Transverse colon (tissue), 4 donors: Measurements from ENCODE around the gene SESN3. TPM values are rescaled to one million over a fixed set of nuclear protein-coding genes. Genes with fewer than 3 reads are reported as not detected.
"Not testable (repeated sequence)": the region's sequence is repeated elsewhere in the genome, so short reads cannot be mapped to it uniquely, and the experiment has no call there.

Experiments
- DNase-seq: peaks from one replicate; pipeline ENCODE4 v3.0.0-alpha.2; 2019
- H3K27ac ChIP-seq, 4 donors: fragments of 200-600 bp; sonication (generic); 2 replicates each; pipeline ENCODE4 v1.5.1; 2016 to 2018; ENCODE audit warnings: inconsistent platforms in 4 of 4
- H3K27me3 ChIP-seq: fragments of 200-600 bp; sonication (generic); 2 replicates; pipeline ENCODE4 v1.5.1; 2017; ENCODE audit warnings: inconsistent platforms
- H3K36me3 ChIP-seq, 4 donors: fragments of 200-600 bp; sonication (generic); 2 replicates each; pipeline ENCODE4 v1.5.1; 2017 to 2019; ENCODE audit warnings: inconsistent platforms in 4 of 4
- H3K4me1 ChIP-seq, 4 donors: fragments of 200-600 bp; sonication (generic); 2 replicates each; pipeline ENCODE4 v1.5.1; 2017 to 2020; ENCODE audit warnings: inconsistent platforms in 4 of 4
- H3K4me3 ChIP-seq, 4 donors: fragments of 200-600 bp; sonication (generic); 1 replicate in 1 of 4; 2 replicates in 3 of 4; pipeline versions ENCODE4 v1.5.1 to v1.6.1; 2017 to 2019; ENCODE audit warnings: inconsistent platforms in 4 of 4
- H3K9me3 ChIP-seq, 2 donors: fragments of 200-600 bp; sonication (generic); 2 replicates each; pipeline ENCODE4 v1.5.1; 2017 to 2019; ENCODE audit warnings: inconsistent platforms in 2 of 2
- EP300 ChIP-seq: sonication (generic); formaldehyde crosslinking; IDR thresholded peaks from one replicate; pipeline ENCODE4 v1.6.1; 2017; ENCODE audit warnings: antibody characterized with exemption, low read depth
- POLR2A ChIP-seq: fragments of 450-650 bp; IDR thresholded peaks from one replicate; pipeline ENCODE4 v1.6.1; 2016; ENCODE audit warnings: antibody characterized with exemption, mild to moderate bottlenecking, moderate library complexity
- POLR2AphosphoS5 ChIP-seq, 3 donors: sonication (generic); formaldehyde crosslinking; IDR thresholded peaks; one replicate each; pipeline ENCODE4 v1.6.1; 2016; ENCODE audit warnings: antibody characterized with exemption in 3 of 3
- WGBS, 2 donors: methylation state at CpG; one replicate each; pipeline ENCODE4 v1.1.5; 2018; ENCODE audit warnings: low coverage in 1 of 2; 5-methylcytosine and 5-hydroxymethylcytosine counted together
- in situ Hi-C, 4 donors: fragments of 200-750 bp; cut with MboI; loops; one replicate each; pipeline versions ENCODE4 v1.15.0 to v1.15.1; 2017; ENCODE audit warnings: low sequenced_read_pairs in 3 of 4, low pct_ligation_motif_present in 1 of 4, low pct_unique_long_range_greater_than_20kb in 1 of 4
- intact Hi-C: fragments of 100-400 bp; cut with DNase I; formaldehyde crosslinking; loops from one replicate; pipeline ENCODE4 v1.15.1; 2023; ENCODE audit warnings: low total_unique reads
- total RNA-seq, 4 donors: library from RNA; depleted of rRNA; stranded (reverse); fragments of >200 nt; gene quantifications; one replicate each; pipeline ENCODE4 v1.1.0, GENCODE V29; 2016
- TF ChIP-seq, protein P1 (sequence below), 5 experiments: fragments of 200-600 bp in 3 of 5; fragments of 450-650 bp in 2 of 5; sonication (generic) in 3 of 5; IDR thresholded peaks; 1 replicate in 2 of 5; 2 replicates in 3 of 5; pipeline ENCODE4 v1.5.1; 2016 to 2017; ENCODE audit warnings: antibody characterized with exemption in 5 of 5, inconsistent platforms in 3 of 5, mild to moderate bottlenecking in 2 of 5, moderate library complexity in 1 of 5

The SESN3 gene
- total RNA-seq, 4 donors from 2014 or later, result 3.4 to 16.8 (median 11.0) TPM

DNA sequence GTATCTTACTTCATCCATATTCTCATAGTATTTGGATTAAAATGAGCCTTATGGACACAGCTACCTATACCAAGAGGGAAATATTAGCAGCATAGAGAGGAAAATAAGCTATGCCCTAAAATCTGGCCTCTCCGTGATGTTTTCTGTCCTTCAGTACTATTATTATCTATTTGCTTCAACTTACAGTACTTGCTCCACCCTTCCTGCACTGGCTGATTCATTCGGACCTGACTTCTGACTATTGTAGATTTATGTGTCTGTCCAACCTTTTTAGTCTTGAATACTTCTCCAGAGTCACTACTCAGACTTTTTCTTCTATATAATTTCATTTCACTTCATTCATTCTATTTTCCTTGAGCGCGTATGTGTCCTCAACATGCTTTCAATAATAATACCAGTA, 45.1 kb upstream of the SESN3 start:
- no peaks in the 10 kb centered on the region for H3K27me3 ChIP-seq
- H3K27ac ChIP-seq, result no peak overlapping the region
- H3K4me1 ChIP-seq, result no peaks in the 10 kb centered on the region
- WGBS, 2 donors, result 91 to 95% methylated on average over 4 of the region's 4 CpGs
- intact Hi-C loops (no loop called here), in situ Hi-C loops (no loop called here)
- no peaks in the 10 kb centered on the region for H3K36me3 ChIP-seq
- no peak overlapping the region for H3K4me3 ChIP-seq
- TF ChIP-seq POLR2AphosphoS5 (IDR thresholded peaks at IDR 0.05) (no peak), POLR2A (no peak), EP300 (no peak)
- TF ChIP-seq, protein P1, sequence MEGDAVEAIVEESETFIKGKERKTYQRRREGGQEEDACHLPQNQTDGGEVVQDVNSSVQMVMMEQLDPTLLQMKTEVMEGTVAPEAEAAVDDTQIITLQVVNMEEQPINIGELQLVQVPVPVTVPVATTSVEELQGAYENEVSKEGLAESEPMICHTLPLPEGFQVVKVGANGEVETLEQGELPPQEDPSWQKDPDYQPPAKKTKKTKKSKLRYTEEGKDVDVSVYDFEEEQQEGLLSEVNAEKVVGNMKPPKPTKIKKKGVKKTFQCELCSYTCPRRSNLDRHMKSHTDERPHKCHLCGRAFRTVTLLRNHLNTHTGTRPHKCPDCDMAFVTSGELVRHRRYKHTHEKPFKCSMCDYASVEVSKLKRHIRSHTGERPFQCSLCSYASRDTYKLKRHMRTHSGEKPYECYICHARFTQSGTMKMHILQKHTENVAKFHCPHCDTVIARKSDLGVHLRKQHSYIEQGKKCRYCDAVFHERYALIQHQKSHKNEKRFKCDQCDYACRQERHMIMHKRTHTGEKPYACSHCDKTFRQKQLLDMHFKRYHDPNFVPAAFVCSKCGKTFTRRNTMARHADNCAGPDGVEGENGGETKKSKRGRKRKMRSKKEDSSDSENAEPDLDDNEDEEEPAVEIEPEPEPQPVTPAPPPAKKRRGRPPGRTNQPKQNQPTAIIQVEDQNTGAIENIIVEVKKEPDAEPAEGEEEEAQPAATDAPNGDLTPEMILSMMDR (IDR thresholded peaks at IDR 0.05), result no peak
- no peak for DNase-seq
- no peaks in the 10 kb centered on the region for H3K9me3 ChIP-seq

DNA sequence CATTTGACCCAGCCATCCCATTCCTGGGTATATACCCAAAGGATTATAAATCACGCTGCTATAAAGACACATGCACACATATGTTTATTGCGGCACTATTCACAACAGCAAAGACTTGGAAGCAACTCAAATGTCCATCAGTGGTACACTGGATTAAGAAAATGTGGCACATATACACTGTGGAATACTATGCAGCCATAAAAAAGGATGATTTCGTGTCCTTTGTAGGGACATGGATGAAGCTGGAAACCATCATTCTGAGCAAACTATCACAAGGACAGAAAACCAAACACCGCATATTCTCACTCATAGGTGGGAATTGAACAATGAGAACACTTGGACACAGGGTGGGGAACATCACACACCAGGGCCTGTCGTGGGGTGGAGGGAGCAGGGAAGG, 42.6 kb upstream of the SESN3 start:
- DNase-seq, H3K36me3 ChIP-seq, H3K27me3 ChIP-seq, H3K4me3 ChIP-seq, H3K4me1 ChIP-seq, in situ Hi-C loops, H3K9me3 ChIP-seq, H3K27ac ChIP-seq, intact Hi-C loops: not testable (repeated sequence)
- WGBS, 2 donors, result 77 to 79% methylated on average over 5 of the region's 5 CpGs

DNA sequence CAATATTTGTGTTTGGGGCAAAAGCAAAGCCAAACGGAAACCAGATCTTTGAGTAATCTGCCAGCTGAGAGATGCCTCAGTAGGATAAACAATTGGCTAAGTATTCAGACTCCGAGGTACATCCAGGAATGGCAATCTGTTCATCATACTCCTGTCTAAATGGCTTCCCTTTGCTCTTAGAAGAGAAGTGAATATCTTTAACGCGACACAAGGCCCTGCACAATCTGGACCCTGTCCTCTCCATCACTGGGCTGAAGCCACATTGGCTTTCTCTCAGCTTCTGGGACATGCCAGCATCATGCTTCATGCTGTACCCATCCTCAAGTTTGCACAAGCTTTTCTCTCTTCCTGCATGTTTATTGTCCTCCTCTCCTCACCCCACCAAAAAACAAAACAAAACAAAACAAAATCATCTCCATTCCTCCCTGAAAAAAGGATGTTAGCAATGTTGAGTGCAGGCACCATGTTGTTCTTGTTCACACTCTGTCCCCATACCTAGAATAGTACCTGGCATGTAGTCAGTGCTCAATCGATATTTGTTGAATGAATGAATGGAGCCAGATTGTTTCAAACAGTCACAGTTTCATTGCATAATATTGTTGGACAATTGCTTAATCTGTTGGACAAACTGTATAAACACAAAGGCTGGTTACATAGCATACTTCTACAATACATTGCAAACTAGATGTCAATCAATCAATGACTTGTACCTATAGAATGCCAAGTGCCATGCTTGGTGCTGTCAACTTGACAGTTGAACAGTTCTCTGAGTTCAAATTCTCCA, 38.2 kb upstream of the SESN3 start:
- Histone ChIP-seq H3K27ac (no peak overlapping the region), H3K36me3 (no peaks in the 10 kb centered on the region), H3K4me1 (peaks cover 0 to 10% (median 7%) of the 10 kb centered on the region in 4 donors), H3K27me3 (no peaks in the 10 kb centered on the region), H3K9me3 (no peaks in the 10 kb centered on the region), H3K4me3 (no peak overlapping the region)
- DNase-seq, result no peak
- TF ChIP-seq EP300 (no peak), POLR2A (no peak), POLR2AphosphoS5 (IDR thresholded peaks at IDR 0.05) (no peak)
- TF ChIP-seq, protein P1 (IDR thresholded peaks at IDR 0.05), result no peak
- in situ Hi-C loops (no loop called here), intact Hi-C loops (no loop called here)
- WGBS, 2 donors, result 74 to 79% methylated on average over 3 to 5 of the region's 5 CpGs

DNA sequence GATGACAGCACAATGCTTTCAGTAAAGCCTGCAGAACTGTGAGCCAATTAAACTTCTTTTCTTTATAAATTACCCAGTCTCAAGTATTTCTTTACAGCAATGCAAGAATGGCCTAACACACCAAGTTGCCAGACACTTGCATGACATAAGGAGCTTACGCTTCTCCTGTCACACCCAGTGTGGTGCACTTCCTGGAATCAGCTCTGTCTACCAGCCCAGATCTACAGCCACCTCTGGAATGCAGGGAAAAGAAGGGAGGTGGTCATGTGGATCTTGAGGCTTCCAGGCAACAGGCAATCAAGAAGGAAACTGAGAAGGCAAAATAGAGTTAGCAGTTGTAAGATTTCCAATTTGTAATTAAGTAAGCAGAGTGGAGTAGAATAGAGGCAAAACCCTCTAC, 37.4 kb upstream of the SESN3 start:
- intact Hi-C loops, result no loop called here
- WGBS, 2 donors, result 91% methylated on average over 1 of the region's 1 CpG; no CpG with 5 or more reads in 1 of the 2 donors
- in situ Hi-C loops, result no loop called here
- Histone ChIP-seq H3K36me3 (no peaks in the 10 kb centered on the region), H3K9me3 (no peaks in the 10 kb centered on the region), H3K4me3 (no peak overlapping the region), H3K27me3 (no peaks in the 10 kb centered on the region), H3K4me1 (peaks cover 0 to 10% (median 7%) of the 10 kb centered on the region in 4 donors), H3K27ac (no peak overlapping the region)
- TF ChIP-seq POLR2AphosphoS5 (IDR thresholded peaks at IDR 0.05) (no peak), POLR2A (no peak), EP300 (no peak)
- TF ChIP-seq, protein P1 (IDR thresholded peaks at IDR 0.05), result no peak
- no peak for DNase-seq
